GM19328 (cell line): ENCODE measurements around the gene MEGF6.

Experiments
- ATAC-seq: cut with Tn5 transposase; IDR thresholded peaks from one replicate; pipeline ENCODE4 v1.9.1; 2021; ENCODE audit warnings: mild to moderate bottlenecking, moderate library complexity; ENCODE audit not compliant: unreplicated experiment

Gene MEGF6

DNA sequence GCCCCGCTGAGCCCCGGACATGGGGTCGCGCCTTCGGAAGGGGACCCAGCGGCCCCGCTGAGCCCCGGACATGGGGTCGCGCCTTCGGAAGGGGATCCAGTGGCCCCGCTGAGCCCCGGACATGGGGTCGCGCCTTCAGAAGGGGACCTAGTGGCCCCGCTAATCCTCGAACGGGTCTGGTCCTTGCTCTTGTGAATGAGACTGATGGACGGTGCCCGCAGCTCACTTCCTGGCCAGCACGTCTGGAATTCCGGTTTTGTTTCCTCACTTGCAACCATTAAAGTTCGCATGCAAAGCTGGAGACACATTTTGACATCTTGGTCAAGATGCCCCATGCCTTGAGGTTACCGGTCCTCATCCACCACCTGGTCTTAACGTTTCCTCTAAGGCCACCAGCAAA is 33.0 kb upstream of the MEGF6 start:
- no peak for ATAC-seq

GRCh38 chr1:3642919-3643675 is 31.8 kb upstream of the MEGF6 start:
- no peak for ATAC-seq

DNA sequence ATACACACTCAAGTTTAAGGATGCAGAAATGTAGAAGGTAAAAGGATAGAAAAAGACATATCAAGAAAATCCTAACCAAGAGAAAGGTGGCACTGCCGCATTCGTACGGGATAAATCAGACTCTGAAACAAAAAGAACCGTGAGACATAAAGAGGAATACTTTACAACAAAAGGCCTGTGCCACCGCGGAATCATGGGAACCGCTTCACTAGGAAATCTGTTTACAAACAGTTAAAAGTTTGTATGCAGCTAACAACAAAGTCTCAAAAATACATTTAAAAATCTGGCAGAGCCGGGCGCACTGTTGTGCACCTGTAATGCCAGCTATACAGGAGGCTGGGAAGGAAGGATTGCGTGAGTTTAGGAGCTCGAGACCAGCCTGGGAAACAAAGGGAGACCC is 30.5 kb upstream of the MEGF6 start:
- ATAC-seq: no peak

DNA sequence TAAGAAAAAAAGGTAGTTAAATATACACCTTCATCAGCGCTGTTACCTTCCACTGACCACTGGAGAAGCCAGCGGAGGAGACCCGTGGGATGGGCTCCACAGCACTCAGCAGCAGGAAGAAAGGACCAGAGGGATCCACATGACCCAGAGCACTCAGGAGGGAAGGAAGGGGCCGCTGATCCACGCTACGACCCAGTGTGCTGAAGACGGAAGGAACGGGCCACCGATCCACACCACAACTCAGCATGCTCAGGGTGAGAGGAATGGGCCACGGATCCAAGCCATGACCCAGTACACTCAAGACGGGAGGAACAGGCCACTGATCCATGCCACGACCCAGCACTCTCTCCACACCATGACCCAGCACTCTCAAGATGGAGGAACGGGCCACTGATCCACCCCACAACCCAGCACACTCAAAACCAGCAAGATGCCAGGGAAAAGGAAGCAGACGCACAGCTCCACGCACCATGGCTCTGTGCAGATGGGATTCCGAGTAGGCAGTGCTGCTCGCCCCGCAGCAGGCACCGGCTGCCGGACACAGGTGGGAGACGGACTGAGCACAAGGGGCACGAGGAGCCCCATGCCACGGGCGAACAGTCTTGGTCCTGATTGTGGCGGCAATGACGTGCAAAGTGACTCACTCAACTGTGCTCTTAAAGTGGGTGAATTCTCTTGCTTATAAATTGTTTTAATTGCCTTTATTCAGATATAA is 29.9 kb upstream of the MEGF6 start:
- no peak for ATAC-seq

DNA sequence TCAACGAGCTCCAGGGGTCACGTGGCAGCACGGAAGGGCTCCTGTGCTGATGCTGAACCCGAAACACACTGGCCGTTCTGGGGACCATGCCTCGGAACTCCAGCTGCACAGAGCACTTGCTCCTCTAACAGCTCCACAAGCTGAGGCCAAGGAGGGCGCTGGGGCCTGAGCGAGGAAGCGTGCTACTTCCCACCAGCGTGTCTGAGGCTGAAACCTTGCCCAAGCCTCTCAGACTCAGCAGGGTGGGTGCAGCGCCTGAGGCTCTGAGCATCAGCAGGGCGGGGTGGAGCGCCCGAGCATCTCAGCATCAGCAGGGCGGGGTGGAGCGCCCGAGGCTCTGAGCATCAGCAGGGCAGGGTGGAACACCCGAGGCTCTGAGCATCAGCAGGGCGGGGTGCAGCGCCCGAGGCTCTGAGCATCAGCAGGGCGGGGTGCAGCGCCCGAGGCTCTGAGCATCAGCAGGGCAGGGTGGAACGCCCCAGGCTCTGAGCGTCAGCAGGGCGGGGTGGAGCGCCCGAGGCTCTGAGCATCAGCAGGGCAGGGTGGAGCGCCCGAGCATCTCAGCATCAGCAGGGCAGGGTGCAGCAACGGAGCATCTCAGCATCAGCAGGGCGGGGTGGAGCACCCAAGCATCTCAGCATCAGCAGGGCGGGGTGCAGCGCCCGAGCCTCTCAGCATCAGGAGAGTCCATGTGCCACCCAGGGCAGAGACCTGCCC is 29.0 kb upstream of the MEGF6 start:
- no peak for ATAC-seq

DNA sequence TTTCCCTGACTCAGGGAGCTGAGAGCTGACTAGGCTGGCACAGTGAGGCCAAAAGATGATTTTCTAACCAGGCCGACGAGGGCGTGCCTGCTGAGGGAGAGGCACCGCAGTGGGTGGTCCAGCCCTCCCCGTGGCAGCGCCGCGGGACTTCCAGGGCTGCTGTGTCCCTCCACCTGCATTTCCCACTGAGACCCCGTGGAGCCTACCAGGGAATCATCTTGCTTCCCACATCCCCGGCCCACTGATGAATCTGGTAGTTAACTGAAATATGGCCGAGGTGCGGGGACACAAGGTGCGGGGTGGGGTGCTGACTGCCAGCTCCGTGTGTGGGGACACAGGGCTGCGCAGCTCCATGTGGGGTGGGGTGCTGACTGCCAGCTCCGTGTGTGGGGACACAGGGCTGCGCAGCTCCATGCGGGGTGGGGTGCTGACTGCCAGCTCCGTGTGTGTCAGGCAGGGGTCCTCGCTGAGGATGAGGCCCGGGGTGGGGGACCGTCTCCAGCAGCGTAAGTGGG is 28.1 kb upstream of the MEGF6 start:
- no peak for ATAC-seq

DNA sequence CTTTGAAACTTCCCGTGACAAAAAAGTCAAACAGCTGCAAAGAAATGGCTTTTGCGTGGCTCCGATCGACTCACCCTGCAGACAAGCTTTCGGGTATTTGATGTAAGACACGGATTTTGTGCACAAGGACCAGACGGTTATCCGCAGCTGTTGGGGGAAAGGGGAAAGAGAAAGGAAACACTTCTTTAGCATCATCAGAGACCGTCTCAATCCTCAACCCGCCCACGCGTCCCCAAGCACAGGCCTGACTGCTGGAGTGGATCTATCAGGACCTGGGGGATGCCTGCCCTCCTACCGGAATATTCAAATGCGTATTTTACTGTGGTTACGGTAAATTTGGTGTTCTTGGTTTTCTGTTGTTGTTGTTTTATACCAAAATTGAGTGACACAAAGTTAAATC is 27.4 kb upstream of the MEGF6 start:
- ATAC-seq: no peak

DNA sequence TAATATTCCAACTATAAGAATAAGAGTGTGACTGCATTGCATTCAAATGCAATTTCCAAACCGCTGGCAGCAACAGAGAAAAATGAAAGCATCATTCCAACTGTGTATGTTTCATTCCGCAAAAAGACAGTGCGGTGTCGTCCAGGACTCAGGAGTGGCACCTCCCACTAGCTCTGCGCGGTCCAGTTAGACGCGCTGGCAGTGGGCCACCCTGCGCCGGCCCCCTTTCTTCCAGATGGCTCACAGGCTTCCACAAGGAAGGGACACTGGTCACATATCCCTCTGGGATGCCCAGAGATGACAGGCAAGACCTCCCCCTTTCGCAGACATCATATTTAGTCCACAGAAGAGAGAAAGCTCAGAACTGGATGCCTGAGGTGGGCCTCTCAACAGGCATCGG is 26.7 kb upstream of the MEGF6 start:
- no peak for ATAC-seq

DNA sequence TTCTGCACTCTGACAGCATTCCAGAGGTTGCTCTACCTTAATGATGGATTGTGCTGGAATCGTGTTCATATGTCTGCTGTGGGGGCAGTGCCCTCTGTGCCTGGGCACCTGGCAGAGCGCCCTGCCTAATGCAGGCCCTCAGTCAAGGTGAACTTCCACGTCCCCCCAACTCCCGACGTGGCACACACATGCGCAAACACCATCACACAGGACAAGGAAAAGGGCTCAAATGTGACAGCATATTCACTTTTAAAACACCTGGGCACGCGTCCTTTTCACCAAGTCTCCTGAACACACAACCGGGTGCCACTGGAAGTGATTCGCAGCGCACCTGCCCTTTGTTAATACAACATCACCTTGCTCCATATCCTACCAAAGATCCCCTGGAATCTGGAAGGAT is 25.2 kb upstream of the MEGF6 start:
- no peak for ATAC-seq

DNA sequence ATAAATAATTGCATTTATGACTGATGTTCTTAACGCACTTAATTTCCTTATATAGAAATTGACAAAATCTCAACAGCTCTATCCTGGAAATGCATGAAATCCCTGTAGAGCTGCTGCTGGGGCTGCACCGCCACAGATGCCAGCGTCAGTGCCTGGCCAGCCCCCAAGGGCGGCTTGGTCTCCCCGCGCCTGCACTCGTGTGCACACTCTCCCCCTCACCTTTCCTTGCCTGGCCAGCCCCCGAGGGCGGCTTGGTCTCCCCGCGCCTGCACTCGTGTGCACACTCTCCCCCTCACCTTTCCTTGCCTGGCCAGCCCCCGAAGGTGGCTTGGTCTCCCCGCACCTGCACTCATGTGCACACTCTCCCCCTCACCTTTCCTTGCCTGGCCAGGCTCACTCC is 24.8 kb upstream of the MEGF6 start:
- no peak for ATAC-seq

DNA sequence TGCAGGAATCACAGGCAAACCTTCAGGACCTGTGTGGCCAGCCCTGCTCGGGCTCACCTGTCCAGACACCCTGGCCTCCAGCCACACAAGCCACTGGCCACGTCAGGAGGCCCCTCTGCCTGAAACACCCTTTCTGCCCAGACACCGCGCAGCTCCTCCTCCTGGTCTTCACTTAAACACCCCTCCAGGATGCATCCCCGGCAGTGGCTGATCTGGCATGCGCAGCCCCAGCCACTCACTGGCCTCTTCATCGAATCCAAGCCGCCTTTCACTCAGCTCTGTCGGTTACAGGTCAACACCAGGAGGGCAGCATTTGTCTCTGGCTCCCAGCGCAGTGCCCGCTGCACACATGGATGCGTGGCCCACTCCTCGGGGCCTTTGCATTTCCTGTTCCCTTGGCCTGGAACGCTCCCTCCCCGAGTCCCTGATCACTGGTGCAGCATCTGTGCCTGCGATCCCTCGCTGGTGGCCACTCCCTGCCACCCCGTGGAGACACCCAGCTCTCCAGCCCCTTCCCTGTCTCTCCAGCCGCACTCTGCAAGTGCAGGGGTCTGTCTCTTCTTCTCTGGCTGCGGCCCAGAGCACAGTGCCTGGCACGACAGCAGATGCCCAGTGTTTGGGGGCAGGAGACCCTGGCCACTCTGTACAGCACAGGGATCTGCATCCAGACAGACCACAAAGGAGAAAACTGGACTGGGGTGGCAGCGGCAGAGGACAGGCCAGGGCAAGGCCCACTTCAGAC is 22.9 kb upstream of the MEGF6 start:
- ATAC-seq: no peak

- ATAC-seq: no peak
Measured at GRCh38 chr1:3633344-3634058, 22.2 kb upstream of the MEGF6 start.

DNA sequence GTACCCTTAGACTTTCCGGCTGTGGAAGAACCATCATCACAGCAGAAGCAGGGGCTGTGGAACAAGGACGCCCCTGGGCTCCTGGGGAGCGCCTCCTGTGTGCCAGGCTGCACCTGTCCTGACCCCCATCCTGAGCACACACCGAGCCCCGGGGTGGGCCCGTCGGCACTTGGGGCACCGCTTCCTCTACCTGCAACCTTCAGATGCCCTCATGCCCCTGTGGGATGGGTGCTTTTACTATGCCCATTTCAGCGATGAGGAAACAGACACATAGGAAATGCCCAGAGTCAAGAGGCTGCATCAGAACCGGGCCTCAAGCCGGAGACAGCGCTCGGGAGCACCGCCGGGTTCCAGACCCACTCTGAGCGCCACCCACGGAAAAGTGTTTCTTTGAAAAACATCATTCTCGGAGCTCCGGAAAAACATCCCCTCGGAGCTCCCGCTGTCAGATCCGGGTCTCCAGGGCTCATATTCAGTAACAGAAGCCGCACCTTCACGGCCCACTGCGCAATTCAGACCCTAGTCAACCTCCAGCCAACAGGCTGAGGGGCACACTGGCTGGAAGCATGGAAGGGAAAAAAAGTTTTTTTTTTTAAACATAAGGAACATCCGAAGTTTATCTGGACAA is 21.5 kb upstream of the MEGF6 start:
- ATAC-seq: no peak

- ATAC-seq: no peak
Measured at GRCh38 chr1:3632298-3632697, 21.0 kb upstream of the MEGF6 start.

DNA sequence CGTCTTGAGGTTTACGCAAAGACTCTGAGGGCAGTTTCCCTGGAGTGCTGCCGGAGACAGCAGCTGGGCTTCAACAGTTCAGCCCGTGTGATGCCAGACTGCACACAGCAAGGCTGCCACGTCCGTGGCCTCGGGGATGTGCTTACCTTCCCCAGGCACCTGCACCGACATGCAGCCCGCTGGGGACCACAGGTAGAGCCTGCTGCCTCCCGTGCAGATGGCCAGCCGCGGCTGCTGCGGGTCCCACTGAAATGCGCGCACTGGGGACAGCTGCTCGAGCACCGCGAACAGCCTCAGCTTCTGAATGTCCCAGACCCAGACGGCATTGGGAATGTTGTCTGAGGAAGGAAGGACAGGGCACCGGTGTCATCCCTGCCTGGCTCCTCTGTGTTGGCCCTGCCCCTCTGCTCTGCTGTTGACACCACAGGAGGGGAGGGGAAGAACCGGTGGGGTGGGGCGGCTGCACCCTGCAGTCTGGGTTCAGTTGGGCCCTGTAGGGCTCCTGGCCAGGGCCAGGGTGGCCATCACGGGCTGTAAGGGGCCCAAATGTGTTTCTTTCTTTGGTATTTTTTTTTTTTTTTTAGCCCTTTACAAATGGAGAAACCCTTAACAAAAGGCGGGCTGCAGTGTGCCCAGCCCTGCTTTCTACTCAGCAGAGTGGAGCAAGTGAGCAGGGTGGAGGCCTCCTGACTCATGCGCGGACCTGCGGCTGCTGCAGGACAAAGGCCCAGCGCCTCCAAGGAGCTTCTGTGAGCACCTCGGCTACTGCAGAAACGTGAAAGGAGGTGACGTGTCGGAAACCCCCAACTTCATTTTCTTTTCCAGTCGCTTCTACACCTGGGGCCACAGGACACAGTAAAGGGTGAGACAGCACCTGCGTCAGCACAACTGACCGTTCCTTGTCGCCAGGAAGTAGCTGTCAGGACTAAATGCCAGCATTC is 20.3 kb upstream of the MEGF6 start:
- ATAC-seq: no peak

GRCh38 chr1:3630914-3631313 is 19.6 kb upstream of the MEGF6 start:
- no peak for ATAC-seq

DNA sequence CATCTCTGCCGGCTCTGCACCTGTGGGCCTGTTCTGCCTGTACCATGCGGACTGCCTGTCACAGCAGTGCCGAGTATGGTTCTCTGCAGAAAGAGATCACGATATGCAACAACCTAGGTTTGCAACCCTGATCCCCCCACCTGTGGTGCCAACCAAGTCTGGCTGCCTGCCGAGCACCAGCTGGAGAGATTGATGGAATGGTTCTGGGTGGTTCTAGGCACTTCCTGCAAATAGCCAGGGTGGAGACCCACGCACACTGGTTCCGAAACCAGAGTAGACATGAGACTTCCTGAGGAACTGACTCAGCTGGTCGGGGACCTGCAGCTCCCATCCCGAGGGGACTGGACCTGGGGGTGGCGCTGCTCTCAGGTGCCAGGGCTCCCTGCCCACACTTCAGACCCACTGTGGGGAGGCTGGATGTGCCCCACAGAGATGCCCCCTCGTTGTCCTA is 18.9 kb upstream of the MEGF6 start:
- no peak for ATAC-seq

GRCh38 chr1:3629561-3630160 is 18.4 kb upstream of the MEGF6 start:
- no peak for ATAC-seq
